Measurements from ENCODE around the gene CTNNA3. TPM values are rescaled to one million over a fixed set of nuclear protein-coding genes. Genes with fewer than 3 reads are reported as not detected.

CTNNA3 gene
- total and polyA plus RNA-seq, 4 donors = under 0.01 to 39.8 (median 0.09) TPM

DNA sequence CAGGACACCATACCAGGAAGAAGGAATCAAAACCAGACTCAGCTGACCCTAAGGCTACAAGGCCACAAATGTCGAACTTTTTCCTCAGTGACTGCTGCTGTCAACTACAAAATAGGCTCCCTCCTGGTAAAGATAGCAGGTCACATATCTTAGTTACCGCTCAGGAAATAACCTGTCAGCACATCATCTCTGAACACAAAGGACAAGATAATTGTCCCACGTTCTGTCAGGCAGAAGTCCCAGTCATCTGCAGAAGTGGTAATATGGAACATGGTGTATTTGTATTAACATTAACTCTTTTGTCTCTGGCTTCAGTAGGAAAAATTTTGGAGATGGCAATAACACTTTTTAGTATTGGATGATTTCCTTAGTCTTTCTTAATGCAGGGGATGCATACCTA, 1400.4 kb downstream of the CTNNA3 start:
- WGBS, 2 donors = 60 to 76% methylated on average over 3 of the region's 3 CpGs
- no peak overlapping the region for H3K9ac ChIP-seq (ENCODE audit: insufficient read depth in 1 of 2, low read length in 2 of 2)
- no peak for DNase-seq
- ATAC-seq (ENCODE audit: insufficient read depth, low FRiP score) = no peak
- no peak overlapping the region for H3K4me3 ChIP-seq
- no peaks in the 10 kb centered on the region for H3K9me3 ChIP-seq (ENCODE audit: control insufficient read depth in 4 of 4, insufficient read depth in 3 of 4, low read length in 3 of 4)
- TF ChIP-seq, protein P1, sequence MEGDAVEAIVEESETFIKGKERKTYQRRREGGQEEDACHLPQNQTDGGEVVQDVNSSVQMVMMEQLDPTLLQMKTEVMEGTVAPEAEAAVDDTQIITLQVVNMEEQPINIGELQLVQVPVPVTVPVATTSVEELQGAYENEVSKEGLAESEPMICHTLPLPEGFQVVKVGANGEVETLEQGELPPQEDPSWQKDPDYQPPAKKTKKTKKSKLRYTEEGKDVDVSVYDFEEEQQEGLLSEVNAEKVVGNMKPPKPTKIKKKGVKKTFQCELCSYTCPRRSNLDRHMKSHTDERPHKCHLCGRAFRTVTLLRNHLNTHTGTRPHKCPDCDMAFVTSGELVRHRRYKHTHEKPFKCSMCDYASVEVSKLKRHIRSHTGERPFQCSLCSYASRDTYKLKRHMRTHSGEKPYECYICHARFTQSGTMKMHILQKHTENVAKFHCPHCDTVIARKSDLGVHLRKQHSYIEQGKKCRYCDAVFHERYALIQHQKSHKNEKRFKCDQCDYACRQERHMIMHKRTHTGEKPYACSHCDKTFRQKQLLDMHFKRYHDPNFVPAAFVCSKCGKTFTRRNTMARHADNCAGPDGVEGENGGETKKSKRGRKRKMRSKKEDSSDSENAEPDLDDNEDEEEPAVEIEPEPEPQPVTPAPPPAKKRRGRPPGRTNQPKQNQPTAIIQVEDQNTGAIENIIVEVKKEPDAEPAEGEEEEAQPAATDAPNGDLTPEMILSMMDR (IDR thresholded peaks at IDR 0.05; ENCODE audit: control extremely low read depth, extremely low read depth) = no peak
- H3K4me1 ChIP-seq (ENCODE audit: control insufficient read depth in 5 of 5, insufficient read depth in 5 of 5, low read length in 5 of 5) = peaks cover 0 to 6% (median 0%) of the 10 kb centered on the region in 5 donors
- no peaks in the 10 kb centered on the region for H3K36me3 ChIP-seq (ENCODE audit: control insufficient read depth in 4 of 4, insufficient read depth in 4 of 4, low read length in 4 of 4)
- H3K27me3 ChIP-seq (ENCODE audit: control insufficient read depth in 3 of 3, insufficient read depth in 3 of 3, low read length in 2 of 3) = no peaks in the 10 kb centered on the region
- H3K27ac ChIP-seq (ENCODE audit: low read depth in 1 of 2, low read length in 1 of 2) = no peak overlapping the region

DNA sequence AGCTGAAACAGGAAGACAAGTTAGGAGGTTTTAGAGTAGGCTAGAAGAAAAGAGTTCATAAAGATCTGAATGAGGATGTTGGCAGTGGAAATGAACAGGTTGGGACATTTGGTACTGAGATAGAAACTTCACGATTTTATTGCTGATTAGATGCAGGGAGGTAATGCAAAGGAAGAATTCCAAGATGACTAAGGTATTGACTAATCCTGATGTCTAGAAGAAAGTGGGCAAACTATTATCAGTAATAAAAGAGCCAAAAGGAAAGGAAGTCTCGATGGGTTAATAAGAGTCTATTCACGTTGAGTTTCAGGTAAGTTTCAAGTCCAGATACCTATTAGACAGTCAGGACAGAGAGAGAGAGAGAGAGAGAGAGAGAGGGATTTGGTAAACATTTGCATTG, 1401.5 kb downstream of the CTNNA3 start:
- ATAC-seq (ENCODE audit: insufficient read depth, low FRiP score) (no peak), DNase-seq (peak in 1 of 3 donors; percentile 11)
- TF ChIP-seq, protein P1 (IDR thresholded peaks at IDR 0.05; ENCODE audit: control extremely low read depth, extremely low read depth) = no peak
- no peaks in the 10 kb centered on the region for H3K36me3 ChIP-seq (ENCODE audit: control insufficient read depth in 4 of 4, insufficient read depth in 4 of 4, low read length in 4 of 4)
- no peaks in the 10 kb centered on the region for H3K9me3 ChIP-seq (ENCODE audit: control insufficient read depth in 4 of 4, insufficient read depth in 3 of 4, low read length in 3 of 4)
- H3K27ac ChIP-seq (ENCODE audit: low read depth in 1 of 2, low read length in 1 of 2) = no peak overlapping the region
- H3K4me1 ChIP-seq (ENCODE audit: control insufficient read depth in 5 of 5, insufficient read depth in 5 of 5, low read length in 5 of 5) = peaks cover 0 to 6% (median 0%) of the 10 kb centered on the region in 5 donors
- H3K27me3 ChIP-seq (ENCODE audit: control insufficient read depth in 3 of 3, insufficient read depth in 3 of 3, low read length in 2 of 3) = no peaks in the 10 kb centered on the region
- no peak overlapping the region for H3K9ac ChIP-seq (ENCODE audit: insufficient read depth in 1 of 2, low read length in 2 of 2)
- 76 to 80% methylated on average over 3 of the region's 3 CpGs for WGBS, 2 donors
- no peak overlapping the region for H3K4me3 ChIP-seq

DNA sequence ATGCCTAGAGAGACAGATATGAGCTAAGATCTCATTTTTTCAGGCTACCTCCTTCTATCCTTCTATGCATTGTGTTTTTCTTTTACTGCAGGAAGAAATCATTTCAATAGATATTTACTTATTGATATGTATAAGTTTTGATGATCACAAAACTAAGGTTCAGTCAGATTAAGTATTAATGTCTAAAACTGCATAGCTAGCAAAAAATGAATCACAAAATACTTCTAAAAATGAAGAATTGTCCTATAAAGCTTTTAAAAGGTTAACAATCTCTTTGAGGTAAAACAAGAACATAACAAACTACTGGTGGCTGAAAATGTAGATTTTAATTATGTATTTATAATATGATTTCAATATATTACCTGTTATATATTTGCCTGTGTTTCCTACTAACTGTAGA, 1403.1 kb downstream of the CTNNA3 start:
- no peaks in the 10 kb centered on the region for H3K36me3 ChIP-seq (ENCODE audit: control insufficient read depth in 4 of 4, insufficient read depth in 4 of 4, low read length in 4 of 4)
- no peak for ATAC-seq (ENCODE audit: insufficient read depth, low FRiP score)
- TF ChIP-seq, protein P1 (IDR thresholded peaks at IDR 0.05; ENCODE audit: control extremely low read depth, extremely low read depth) = no peak
- no peak for DNase-seq
- no peak overlapping the region for H3K27ac ChIP-seq (ENCODE audit: low read depth in 1 of 2, low read length in 1 of 2)
- H3K4me1 ChIP-seq (ENCODE audit: control insufficient read depth in 5 of 5, insufficient read depth in 5 of 5, low read length in 5 of 5) = peaks cover 0 to 6% (median 0%) of the 10 kb centered on the region in 5 donors
- H3K4me3 ChIP-seq = no peak overlapping the region
- H3K27me3 ChIP-seq (ENCODE audit: control insufficient read depth in 3 of 3, insufficient read depth in 3 of 3, low read length in 2 of 3) = no peaks in the 10 kb centered on the region
- H3K9me3 ChIP-seq (ENCODE audit: control insufficient read depth in 4 of 4, insufficient read depth in 3 of 4, low read length in 3 of 4) = no peaks in the 10 kb centered on the region
- no peak overlapping the region for H3K9ac ChIP-seq (ENCODE audit: insufficient read depth in 1 of 2, low read length in 2 of 2)

DNA sequence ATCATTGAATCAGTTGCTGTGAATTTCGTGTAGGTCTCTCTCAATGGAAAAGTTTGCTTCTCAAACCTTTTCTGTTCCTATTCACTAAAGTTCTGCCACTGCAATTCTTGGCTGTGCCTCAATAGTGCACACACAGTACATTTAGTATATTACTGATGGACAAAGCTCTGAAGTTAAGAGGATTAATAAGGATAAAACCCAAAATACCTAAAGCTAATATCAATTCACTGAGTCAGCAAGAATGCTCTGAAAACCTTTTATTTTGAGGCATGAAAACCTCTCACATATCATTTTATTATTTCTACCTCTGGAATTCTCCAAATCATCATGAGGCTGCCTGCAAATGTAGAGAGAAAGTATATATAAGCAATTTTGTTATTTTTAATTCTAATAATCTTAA, 1403.5 kb downstream of the CTNNA3 start:
- TF ChIP-seq, protein P1 (IDR thresholded peaks at IDR 0.05; ENCODE audit: control extremely low read depth, extremely low read depth) = no peak
- H3K4me3 ChIP-seq = no peak overlapping the region
- peaks cover 0 to 6% (median 0%) of the 10 kb centered on the region in 5 donors for H3K4me1 ChIP-seq (ENCODE audit: control insufficient read depth in 5 of 5, insufficient read depth in 5 of 5, low read length in 5 of 5)
- DNase-seq = no peak
- ATAC-seq (ENCODE audit: insufficient read depth, low FRiP score) = no peak
- WGBS, 2 donors = 54 to 65% methylated on average over 1 of the region's 1 CpG
- H3K9ac ChIP-seq (ENCODE audit: insufficient read depth in 1 of 2, low read length in 2 of 2) = no peak overlapping the region
- H3K27ac ChIP-seq (ENCODE audit: low read depth in 1 of 2, low read length in 1 of 2) = no peak overlapping the region
- no peaks in the 10 kb centered on the region for H3K27me3 ChIP-seq (ENCODE audit: control insufficient read depth in 3 of 3, insufficient read depth in 3 of 3, low read length in 2 of 3)
- H3K36me3 ChIP-seq (ENCODE audit: control insufficient read depth in 4 of 4, insufficient read depth in 4 of 4, low read length in 4 of 4) = no peaks in the 10 kb centered on the region
- no peaks in the 10 kb centered on the region for H3K9me3 ChIP-seq (ENCODE audit: control insufficient read depth in 4 of 4, insufficient read depth in 3 of 4, low read length in 3 of 4)
